GM23338 (cell line): ENCODE results near the gene GK. TPM values are rescaled to one million over a fixed set of nuclear protein-coding genes. Genes with fewer than 3 reads are reported as not detected.
"Not testable (repeated sequence)": the region's sequence is repeated elsewhere in the genome, so short reads cannot be mapped to it uniquely, and the experiment has no call there.

ENCODE experiments used
- ATAC-seq: fragments of 200-7000 bp; cut with Tn5 transposase; 3 replicates; pipeline ENCODE4 v1.9.1; 2020
- DNase-seq: peaks from one replicate; pipeline ENCODE4 v3.0.0-alpha.2; 2015; ENCODE audit warnings: low spot score
- H2AFZ ChIP-seq: fragments of 200-600 bp; sonication (generic); 2 replicates; pipeline ENCODE4 v1.8.0; 2016; ENCODE audit warnings: antibody characterized with exemption, mild to moderate bottlenecking, moderate library complexity
- H3F3A ChIP-seq: fragments of 200-600 bp; sonication (generic); replicated peaks from 2 replicates; pipeline ENCODE4 v1.8.0; 2017; ENCODE audit warnings: antibody characterized with exemption, mixed run types, low read depth
- H3K27ac ChIP-seq: fragments of 200-600 bp; sonication (generic); 2 replicates; pipeline ENCODE4 v1.6.1; 2016; ENCODE audit warnings: low read depth
- H3K27me3 ChIP-seq: fragments of 200-600 bp; sonication (generic); 2 replicates; pipeline ENCODE4 v1.8.0; 2016; ENCODE audit warnings: mild to moderate bottlenecking, mixed run types, moderate library complexity; ENCODE audit not compliant: insufficient read depth
- H3K36me3 ChIP-seq: fragments of 200-600 bp; sonication (generic); 2 replicates; pipeline ENCODE4 v1.8.0; 2016; ENCODE audit warnings: mild to moderate bottlenecking; ENCODE audit not compliant: insufficient read depth
- H3K4me1 ChIP-seq: fragments of 200-600 bp; sonication (generic); 2 replicates; pipeline ENCODE4 v1.8.0; 2016; ENCODE audit warnings: mild to moderate bottlenecking, moderate library complexity; ENCODE audit not compliant: insufficient read depth
- H3K4me2 ChIP-seq: fragments of 200-600 bp; sonication (generic); 2 replicates; pipeline ENCODE4 v1.7.1; 2017; ENCODE audit warnings: mixed run types
- H3K4me3 ChIP-seq: fragments of 200-600 bp; sonication (generic); 2 replicates; pipeline ENCODE4 v1.6.1; 2016; ENCODE audit warnings: mixed run types
- H3K79me2 ChIP-seq: fragments of 200-600 bp; sonication (generic); replicated peaks from 2 replicates; pipeline ENCODE4 v1.8.0; 2017; ENCODE audit warnings: mild to moderate bottlenecking; ENCODE audit not compliant: insufficient read depth
- H3K9me2 ChIP-seq: fragments of 200-600 bp; sonication (generic); 2 replicates; pipeline ENCODE4 v1.8.0; 2017; ENCODE audit not compliant: insufficient read depth
- H4K20me1 ChIP-seq: fragments of 200-600 bp; sonication (generic); replicated peaks from 2 replicates; pipeline ENCODE4 v1.8.0; 2017; ENCODE audit warnings: mild to moderate bottlenecking; ENCODE audit not compliant: insufficient read depth
- H3K27ac Mint-ChIP-seq: 2 replicates; pipeline ENCODE4 v1.8.0; 2020; ENCODE audit warnings: inconsistent platforms, mild to moderate bottlenecking, moderate library complexity, mixed read lengths
- H3K27me3 Mint-ChIP-seq: 3 replicates; pipeline ENCODE4 v1.8.0; 2022; ENCODE audit warnings: low read depth, mild to moderate bottlenecking, moderate library complexity, mixed read lengths, inconsistent platforms; ENCODE audit not compliant: insufficient read depth, poor library complexity
- H3K36me3 Mint-ChIP-seq: 3 replicates; pipeline ENCODE4 v1.8.0; 2021; ENCODE audit warnings: low read depth, mild to moderate bottlenecking, inconsistent platforms, moderate library complexity, mixed read lengths
- H3K4me1 Mint-ChIP-seq: 3 replicates; pipeline ENCODE4 v1.8.0; 2020; ENCODE audit warnings: mild to moderate bottlenecking, inconsistent platforms, mixed read lengths
- H3K4me3 Mint-ChIP-seq: 3 replicates; pipeline ENCODE4 v1.8.0; 2021; ENCODE audit warnings: moderate library complexity, mild to moderate bottlenecking, inconsistent platforms, mixed read lengths
- H3K9me3 Mint-ChIP-seq: 3 replicates; pipeline ENCODE4 v1.8.0; 2020; ENCODE audit warnings: moderate library complexity, mild to moderate bottlenecking, inconsistent platforms, mixed read lengths
- CREB1 ChIP-seq: fragments of 250-450 bp; sonication (Bioruptor Pico); IDR thresholded peaks from 2 replicates; pipeline ENCODE4 v1.5.0; 2020; ENCODE audit warnings: low read depth, mild to moderate bottlenecking, moderate library complexity
- EZH2 ChIP-seq: fragments of 200-600 bp; sonication (generic); IDR thresholded peaks from one replicate; pipeline ENCODE4 v1.8.0; 2017; ENCODE audit warnings: antibody characterized with exemption, mild to moderate bottlenecking, low read depth; ENCODE audit not compliant: unreplicated experiment
- EZH2phosphoT487 ChIP-seq: fragments of 200-600 bp; sonication (generic); IDR thresholded peaks from one replicate; pipeline ENCODE4 v1.8.1; 2018; ENCODE audit warnings: antibody characterized with exemption; ENCODE audit not compliant: unreplicated experiment
- JUNB ChIP-seq: IDR thresholded peaks from one replicate; pipeline ENCODE4 v1.6.1; 2016; ENCODE audit warnings: antibody characterized with exemption; ENCODE audit not compliant: unreplicated experiment
- NANOG ChIP-seq: IDR thresholded peaks from 2 replicates; pipeline ENCODE4 v1.6.1; 2016; ENCODE audit warnings: antibody characterized with exemption, borderline replicate concordance
- POLR2AphosphoS5 ChIP-seq: IDR thresholded peaks from 2 replicates; pipeline ENCODE4 v1.6.1; 2016; ENCODE audit warnings: antibody characterized with exemption, low read depth
- STAT1 ChIP-seq: IDR thresholded peaks from one replicate; pipeline ENCODE4 v1.6.1; 2016; ENCODE audit warnings: antibody characterized with exemption; ENCODE audit not compliant: unreplicated experiment
- ZNF331 ChIP-seq: fragments of 250-450 bp; sonication (Bioruptor Pico); IDR thresholded peaks from 2 replicates; pipeline ENCODE4 v1.5.0; 2020; ENCODE audit warnings: low read depth, mild to moderate bottlenecking, moderate library complexity
- polyA plus RNA-seq: library from polyadenylated mRNA; unstranded; fragments of >200 nt; fragmentation: Nextera tagmentation; extraction: Ambion mirVana; gene quantifications from 2 replicates; pipeline ENCODE4 v1.2.1, GENCODE V29; 2016
- total RNA-seq: library from RNA; depleted of rRNA; stranded (reverse); fragments of >200 nt; shearing (Covaris generic); gene quantifications from 2 replicates; pipeline ENCODE4 v1.2.3, GENCODE V29; 2014
- TF ChIP-seq, protein P1 (sequence below): IDR thresholded peaks from one replicate; pipeline ENCODE4 v1.6.1; 2018; ENCODE audit warnings: antibody characterized with exemption; ENCODE audit not compliant: unreplicated experiment
- TF ChIP-seq, protein P2 (sequence below): fragments of 250-450 bp; sonication (Bioruptor Pico); IDR thresholded peaks from 2 replicates; pipeline ENCODE4 v1.5.0; 2020; ENCODE audit warnings: mild to moderate bottlenecking, moderate library complexity

The GK gene
- total and polyA plus RNA-seq, 2 experiments from 2014 or later: 8.4 to 10.8 TPM

DNA sequence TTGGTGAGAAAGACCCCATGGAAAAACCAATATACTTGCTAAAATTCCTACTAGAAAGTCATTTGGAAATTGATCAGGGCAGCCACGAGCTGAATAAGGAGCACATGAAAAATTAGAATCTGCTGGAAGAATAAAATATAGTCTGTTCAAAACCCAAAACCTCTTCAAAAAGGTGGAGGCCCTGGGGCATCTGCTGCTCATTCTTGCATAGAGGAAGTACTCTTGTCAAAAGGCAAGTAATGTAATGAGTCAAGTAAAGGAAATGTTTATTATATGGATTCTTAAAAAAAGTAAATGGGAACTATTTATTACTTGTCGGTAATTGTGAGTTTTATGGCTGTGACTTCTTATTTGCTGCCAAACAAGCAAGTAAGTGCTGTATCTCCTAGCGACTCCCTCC is 109.5 kb downstream of the GK start (continued):
- TF ChIP-seq CREB1 (CRISPR knock-in tag): no peak
- TF ChIP-seq POLR2AphosphoS5: no peak
- no peak for TF ChIP-seq EZH2phosphoT487
- TF ChIP-seq STAT1: no peak
- TF ChIP-seq EZH2: no peak
- TF ChIP-seq ZNF331 (CRISPR knock-in tag): no peak

DNA sequence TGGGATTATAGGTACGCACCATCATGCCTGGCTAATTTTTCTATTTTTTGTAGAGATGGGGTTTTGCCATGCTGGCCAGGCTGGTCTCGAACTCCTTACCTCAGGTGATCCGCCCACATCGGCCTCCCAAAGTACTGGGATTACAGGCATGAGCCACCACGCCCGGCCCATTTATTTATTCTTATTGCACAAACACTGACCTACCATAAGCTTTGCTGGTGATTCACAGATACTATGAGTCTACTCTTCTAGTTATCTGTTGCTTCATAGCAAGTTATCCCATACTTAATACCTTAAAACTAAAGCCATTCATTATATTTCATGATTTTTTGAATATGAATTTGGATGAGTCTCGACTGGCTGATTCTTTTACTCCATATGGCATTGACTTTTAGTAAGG is 120.5 kb downstream of the GK start:
- H3F3A ChIP-seq, H3K9me3 Mint-ChIP-seq, H3K79me2 ChIP-seq, H3K4me3 Mint-ChIP-seq, H3K4me3 ChIP-seq, H3K4me2 ChIP-seq, H3K36me3 Mint-ChIP-seq, H4K20me1 ChIP-seq, H3K27me3 Mint-ChIP-seq, DNase-seq, H3K27ac Mint-ChIP-seq, H3K4me1 Mint-ChIP-seq, ATAC-seq, H3K9me2 ChIP-seq, H3K27ac ChIP-seq, H2AFZ ChIP-seq, H3K4me1 ChIP-seq, H3K27me3 ChIP-seq, H3K36me3 ChIP-seq: not testable (repeated sequence)

DNA sequence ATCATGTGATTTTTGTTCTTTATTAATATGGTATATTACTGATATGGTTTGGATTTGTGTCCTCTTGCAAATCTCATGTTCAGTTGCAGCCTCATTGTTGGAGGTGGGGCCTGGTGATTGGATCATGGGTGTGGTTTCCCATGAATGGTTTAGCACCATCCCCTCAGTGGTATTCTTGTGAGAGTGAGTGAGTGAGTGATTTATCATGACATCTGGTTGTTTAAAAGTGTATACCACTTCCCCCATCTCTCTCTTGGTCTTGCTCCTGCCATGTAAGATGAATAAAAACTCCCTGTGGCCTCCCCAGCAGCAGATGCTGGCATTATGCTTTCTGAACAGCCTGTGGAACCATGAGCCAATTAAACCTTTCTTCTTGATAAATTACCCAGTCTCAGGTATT is 124.4 kb downstream of the GK start:
- H3K4me3 Mint-ChIP-seq: no peak overlapping the region
- H3K4me1 ChIP-seq: no peaks in the 10 kb centered on the region
- no peak overlapping the region for H3K27ac Mint-ChIP-seq
- H3F3A ChIP-seq: no peaks in the 10 kb centered on the region
- peaks cover 16% of the 10 kb centered on the region for H3K4me1 Mint-ChIP-seq
- H3K9me2 ChIP-seq: no peaks in the 10 kb centered on the region
- no peak overlapping the region for H3K4me2 ChIP-seq
- H3K9me3 Mint-ChIP-seq: peaks cover 3% of the 10 kb centered on the region; the same call in 2 of the 3 replicates
- no peaks in the 10 kb centered on the region for H3K79me2 ChIP-seq
- TF ChIP-seq JUNB: no peak
- TF ChIP-seq, protein P1, sequence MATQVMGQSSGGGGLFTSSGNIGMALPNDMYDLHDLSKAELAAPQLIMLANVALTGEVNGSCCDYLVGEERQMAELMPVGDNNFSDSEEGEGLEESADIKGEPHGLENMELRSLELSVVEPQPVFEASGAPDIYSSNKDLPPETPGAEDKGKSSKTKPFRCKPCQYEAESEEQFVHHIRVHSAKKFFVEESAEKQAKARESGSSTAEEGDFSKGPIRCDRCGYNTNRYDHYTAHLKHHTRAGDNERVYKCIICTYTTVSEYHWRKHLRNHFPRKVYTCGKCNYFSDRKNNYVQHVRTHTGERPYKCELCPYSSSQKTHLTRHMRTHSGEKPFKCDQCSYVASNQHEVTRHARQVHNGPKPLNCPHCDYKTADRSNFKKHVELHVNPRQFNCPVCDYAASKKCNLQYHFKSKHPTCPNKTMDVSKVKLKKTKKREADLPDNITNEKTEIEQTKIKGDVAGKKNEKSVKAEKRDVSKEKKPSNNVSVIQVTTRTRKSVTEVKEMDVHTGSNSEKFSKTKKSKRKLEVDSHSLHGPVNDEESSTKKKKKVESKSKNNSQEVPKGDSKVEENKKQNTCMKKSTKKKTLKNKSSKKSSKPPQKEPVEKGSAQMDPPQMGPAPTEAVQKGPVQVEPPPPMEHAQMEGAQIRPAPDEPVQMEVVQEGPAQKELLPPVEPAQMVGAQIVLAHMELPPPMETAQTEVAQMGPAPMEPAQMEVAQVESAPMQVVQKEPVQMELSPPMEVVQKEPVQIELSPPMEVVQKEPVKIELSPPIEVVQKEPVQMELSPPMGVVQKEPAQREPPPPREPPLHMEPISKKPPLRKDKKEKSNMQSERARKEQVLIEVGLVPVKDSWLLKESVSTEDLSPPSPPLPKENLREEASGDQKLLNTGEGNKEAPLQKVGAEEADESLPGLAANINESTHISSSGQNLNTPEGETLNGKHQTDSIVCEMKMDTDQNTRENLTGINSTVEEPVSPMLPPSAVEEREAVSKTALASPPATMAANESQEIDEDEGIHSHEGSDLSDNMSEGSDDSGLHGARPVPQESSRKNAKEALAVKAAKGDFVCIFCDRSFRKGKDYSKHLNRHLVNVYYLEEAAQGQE: no peak
- TF ChIP-seq ZNF331 (CRISPR knock-in tag): no peak
- no peak for TF ChIP-seq POLR2AphosphoS5
- no peak for TF ChIP-seq NANOG
- TF ChIP-seq, protein P2, sequence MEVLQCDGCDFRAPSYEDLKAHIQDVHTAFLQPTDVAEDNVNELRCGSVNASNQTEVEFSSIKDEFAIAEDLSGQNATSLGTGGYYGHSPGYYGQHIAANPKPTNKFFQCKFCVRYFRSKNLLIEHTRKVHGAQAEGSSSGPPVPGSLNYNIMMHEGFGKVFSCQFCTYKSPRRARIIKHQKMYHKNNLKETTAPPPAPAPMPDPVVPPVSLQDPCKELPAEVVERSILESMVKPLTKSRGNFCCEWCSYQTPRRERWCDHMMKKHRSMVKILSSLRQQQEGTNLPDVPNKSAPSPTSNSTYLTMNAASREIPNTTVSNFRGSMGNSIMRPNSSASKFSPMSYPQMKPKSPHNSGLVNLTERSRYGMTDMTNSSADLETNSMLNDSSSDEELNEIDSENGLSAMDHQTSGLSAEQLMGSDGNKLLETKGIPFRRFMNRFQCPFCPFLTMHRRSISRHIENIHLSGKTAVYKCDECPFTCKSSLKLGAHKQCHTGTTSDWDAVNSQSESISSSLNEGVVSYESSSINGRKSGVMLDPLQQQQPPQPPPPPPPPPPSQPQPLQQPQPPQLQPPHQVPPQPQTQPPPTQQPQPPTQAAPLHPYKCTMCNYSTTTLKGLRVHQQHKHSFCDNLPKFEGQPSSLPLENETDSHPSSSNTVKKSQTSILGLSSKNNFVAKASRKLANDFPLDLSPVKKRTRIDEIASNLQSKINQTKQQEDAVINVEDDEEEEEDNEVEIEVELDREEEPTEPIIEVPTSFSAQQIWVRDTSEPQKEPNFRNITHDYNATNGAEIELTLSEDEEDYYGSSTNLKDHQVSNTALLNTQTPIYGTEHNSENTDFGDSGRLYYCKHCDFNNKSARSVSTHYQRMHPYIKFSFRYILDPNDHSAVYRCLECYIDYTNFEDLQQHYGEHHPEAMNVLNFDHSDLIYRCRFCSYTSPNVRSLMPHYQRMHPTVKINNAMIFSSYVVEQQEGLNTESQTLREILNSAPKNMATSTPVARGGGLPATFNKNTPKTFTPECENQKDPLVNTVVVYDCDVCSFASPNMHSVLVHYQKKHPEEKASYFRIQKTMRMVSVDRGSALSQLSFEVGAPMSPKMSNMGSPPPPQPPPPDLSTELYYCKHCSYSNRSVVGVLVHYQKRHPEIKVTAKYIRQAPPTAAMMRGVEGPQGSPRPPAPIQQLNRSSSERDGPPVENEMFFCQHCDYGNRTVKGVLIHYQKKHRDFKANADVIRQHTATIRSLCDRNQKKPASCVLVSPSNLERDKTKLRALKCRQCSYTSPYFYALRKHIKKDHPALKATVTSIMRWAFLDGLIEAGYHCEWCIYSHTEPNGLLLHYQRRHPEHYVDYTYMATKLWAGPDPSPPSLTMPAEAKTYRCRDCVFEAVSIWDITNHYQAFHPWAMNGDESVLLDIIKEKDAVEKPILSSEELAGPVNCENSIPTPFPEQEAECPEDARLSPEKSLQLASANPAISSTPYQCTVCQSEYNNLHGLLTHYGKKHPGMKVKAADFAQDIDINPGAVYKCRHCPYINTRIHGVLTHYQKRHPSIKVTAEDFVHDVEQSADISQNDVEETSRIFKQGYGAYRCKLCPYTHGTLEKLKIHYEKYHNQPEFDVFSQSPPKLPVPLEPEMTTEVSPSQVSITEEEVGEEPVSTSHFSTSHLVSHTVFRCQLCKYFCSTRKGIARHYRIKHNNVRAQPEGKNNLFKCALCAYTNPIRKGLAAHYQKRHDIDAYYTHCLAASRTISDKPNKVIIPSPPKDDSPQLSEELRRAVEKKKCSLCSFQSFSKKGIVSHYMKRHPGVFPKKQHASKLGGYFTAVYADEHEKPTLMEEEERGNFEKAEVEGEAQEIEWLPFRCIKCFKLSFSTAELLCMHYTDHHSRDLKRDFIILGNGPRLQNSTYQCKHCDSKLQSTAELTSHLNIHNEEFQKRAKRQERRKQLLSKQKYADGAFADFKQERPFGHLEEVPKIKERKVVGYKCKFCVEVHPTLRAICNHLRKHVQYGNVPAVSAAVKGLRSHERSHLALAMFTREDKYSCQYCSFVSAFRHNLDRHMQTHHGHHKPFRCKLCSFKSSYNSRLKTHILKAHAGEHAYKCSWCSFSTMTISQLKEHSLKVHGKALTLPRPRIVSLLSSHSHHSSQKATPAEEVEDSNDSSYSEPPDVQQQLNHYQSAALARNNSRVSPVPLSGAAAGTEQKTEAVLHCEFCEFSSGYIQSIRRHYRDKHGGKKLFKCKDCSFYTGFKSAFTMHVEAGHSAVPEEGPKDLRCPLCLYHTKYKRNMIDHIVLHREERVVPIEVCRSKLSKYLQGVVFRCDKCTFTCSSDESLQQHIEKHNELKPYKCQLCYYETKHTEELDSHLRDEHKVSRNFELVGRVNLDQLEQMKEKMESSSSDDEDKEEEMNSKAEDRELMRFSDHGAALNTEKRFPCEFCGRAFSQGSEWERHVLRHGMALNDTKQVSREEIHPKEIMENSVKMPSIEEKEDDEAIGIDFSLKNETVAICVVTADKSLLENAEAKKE (CRISPR knock-in tag): no peak
- no peaks in the 10 kb centered on the region for H3K27me3 ChIP-seq
- H4K20me1 ChIP-seq: no peaks in the 10 kb centered on the region
- H2AFZ ChIP-seq: no peak overlapping the region
- no peak for DNase-seq
- no peaks in the 10 kb centered on the region for H3K36me3 ChIP-seq
- H3K4me3 ChIP-seq: no peak overlapping the region
- no peaks in the 10 kb centered on the region for H3K36me3 Mint-ChIP-seq
- peaks cover 2% of the 10 kb centered on the region for H3K27me3 Mint-ChIP-seq
- ATAC-seq: no peak
- H3K27ac ChIP-seq: no peak overlapping the region
